ENCODE results near the gene LRP5. TPM values are rescaled to one million over a fixed set of nuclear protein-coding genes. Genes with fewer than 3 reads are reported as not detected.
A peak's percentile ranks its signal among the peaks of the same experiment; 100 is the strongest.
"Not testable (repeated sequence)": the region's sequence is repeated elsewhere in the genome, so short reads cannot be mapped to it uniquely, and the experiment has no call there.

Gene LRP5
- total RNA-seq, 2 donors from 2014 or later: 48.3 to 57.1 TPM

DNA sequence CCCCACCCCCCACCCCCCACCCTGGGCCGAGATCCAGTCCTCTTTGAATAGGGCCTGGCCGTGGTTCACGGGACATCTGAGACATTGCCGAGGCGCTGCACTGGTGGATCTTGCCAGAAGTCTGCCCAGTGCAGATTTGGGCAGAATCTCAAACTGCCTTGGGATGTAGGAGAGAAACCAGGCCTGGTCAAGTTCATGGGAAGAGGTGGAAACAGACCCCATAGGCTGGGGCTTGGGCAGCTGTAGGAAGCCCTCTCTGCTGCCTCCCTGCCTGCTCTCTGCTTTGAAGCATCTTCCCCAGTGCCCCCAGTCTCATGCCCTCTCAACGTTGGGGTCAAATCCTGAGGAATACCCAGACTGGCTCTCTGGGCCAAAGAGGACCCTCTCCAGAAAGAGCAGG, 132.2 kb downstream of the LRP5 start:
- Histone ChIP-seq H3K4me3 (no peak overlapping the region), H3K27ac (no peak overlapping the region), H3K4me1 (replicated peaks) (no peaks in the 10 kb centered on the region), H3K27me3 (replicated peaks; ENCODE audit: insufficient read depth) (no peaks in the 10 kb centered on the region), H3K36me3 (no peaks in the 10 kb centered on the region), H3K9me3 (no peaks in the 10 kb centered on the region)
- no peak for TF ChIP-seq POLR2AphosphoS5 (IDR thresholded peaks at IDR 0.05)
- no peak for TF ChIP-seq POLR2A (IDR thresholded peaks at IDR 0.05)
- TF ChIP-seq, protein P1, sequence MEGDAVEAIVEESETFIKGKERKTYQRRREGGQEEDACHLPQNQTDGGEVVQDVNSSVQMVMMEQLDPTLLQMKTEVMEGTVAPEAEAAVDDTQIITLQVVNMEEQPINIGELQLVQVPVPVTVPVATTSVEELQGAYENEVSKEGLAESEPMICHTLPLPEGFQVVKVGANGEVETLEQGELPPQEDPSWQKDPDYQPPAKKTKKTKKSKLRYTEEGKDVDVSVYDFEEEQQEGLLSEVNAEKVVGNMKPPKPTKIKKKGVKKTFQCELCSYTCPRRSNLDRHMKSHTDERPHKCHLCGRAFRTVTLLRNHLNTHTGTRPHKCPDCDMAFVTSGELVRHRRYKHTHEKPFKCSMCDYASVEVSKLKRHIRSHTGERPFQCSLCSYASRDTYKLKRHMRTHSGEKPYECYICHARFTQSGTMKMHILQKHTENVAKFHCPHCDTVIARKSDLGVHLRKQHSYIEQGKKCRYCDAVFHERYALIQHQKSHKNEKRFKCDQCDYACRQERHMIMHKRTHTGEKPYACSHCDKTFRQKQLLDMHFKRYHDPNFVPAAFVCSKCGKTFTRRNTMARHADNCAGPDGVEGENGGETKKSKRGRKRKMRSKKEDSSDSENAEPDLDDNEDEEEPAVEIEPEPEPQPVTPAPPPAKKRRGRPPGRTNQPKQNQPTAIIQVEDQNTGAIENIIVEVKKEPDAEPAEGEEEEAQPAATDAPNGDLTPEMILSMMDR (IDR thresholded peaks at IDR 0.05): no peak
- DNase-seq (ENCODE audit: low spot score): no peak
- intact Hi-C loops (cut with DNase I): loop anchor here (2.0 to 5.0 kb wide), 2 partner anchors 62 to 188 kb away; no protein-coding TSS in a partner anchor
- WGBS: 49% methylated on average over 6 of the region's 6 CpGs

DNA sequence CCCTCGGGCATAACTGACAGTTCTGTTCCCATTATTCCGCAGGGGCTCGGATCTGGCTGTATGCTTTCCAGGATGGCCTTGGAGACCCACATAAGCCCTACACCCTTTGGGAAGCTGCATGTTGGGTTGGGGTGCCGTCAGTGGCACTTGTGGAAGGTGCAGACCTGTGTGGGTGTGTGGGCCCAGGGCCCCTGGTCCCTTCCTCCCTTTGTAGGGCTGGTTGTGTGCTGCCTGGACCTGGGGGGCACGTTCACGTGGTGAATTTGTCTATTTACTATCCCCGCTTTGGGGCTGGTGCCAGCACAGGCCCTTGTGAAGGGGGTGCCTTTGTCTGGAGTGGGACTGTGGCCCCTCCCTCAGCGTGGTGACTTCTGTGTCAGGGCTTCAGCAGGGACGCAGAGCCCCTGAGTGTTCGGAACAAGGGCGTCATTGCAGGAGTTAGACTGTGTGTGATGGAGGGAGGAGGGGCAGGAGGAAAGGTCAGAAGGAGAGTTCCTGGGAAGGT, 133.2 kb downstream of the LRP5 start:
- H3K4me3 ChIP-seq: no peak overlapping the region
- intact Hi-C loops (cut with DNase I): loop anchor here (2.0 kb wide), 1 partner anchor 189 kb away; no protein-coding TSS in a partner anchor
- WGBS: 80% methylated on average over 11 of the region's 11 CpGs
- no peak for TF ChIP-seq POLR2AphosphoS5 (IDR thresholded peaks at IDR 0.05)
- TF ChIP-seq POLR2A (IDR thresholded peaks at IDR 0.05): no peak
- TF ChIP-seq, protein P1 (IDR thresholded peaks at IDR 0.05): no peak
- DNase-seq (ENCODE audit: low spot score): no peak
- H3K36me3 ChIP-seq: no peaks in the 10 kb centered on the region
- H3K9me3 ChIP-seq: no peaks in the 10 kb centered on the region
- no peak overlapping the region for H3K27ac ChIP-seq
- no peaks in the 10 kb centered on the region for H3K27me3 ChIP-seq (replicated peaks; ENCODE audit: insufficient read depth)
- H3K4me1 ChIP-seq (replicated peaks): no peaks in the 10 kb centered on the region

DNA sequence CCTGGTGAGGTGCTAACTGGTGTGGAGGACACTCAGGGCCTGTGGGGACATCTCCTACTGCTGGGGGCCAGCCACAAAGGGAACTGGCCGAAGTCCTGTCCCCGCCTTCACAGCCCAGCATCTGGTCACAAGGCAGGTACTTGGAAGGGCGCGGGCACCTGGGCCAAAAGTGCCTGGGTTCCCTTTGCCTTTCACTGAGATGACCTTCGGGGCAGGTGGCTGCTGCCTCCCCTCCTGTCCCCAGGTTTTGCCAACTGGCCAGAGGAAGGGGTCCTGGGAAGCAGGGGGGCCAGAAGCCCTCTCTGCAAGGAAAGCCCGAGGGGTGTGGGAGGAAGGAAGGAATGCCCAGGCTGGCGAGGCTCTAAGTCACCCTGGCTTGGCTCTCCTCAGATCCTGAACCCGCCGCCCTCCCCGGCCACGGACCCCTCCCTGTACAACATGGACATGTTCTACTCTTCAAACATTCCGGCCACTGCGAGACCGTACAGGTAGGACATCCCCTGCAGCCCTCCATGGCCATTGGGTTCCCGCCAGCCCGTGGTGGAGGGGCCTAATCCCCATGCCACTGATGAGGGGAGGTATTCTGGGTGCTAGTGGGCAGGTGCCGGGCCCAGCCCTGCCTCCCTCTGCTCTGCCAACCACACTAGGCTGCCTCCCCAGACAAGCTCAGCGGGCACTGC, 133.8 kb downstream of the LRP5 start:
- no peaks in the 10 kb centered on the region for H3K4me1 ChIP-seq (replicated peaks)
- TF ChIP-seq, protein P1 (IDR thresholded peaks at IDR 0.05): no peak
- TF ChIP-seq POLR2AphosphoS5 (IDR thresholded peaks at IDR 0.05): no peak
- no peak for TF ChIP-seq POLR2A (IDR thresholded peaks at IDR 0.05)
- no peak overlapping the region for H3K27ac ChIP-seq
- H3K27me3 ChIP-seq (replicated peaks; ENCODE audit: insufficient read depth): no peaks in the 10 kb centered on the region
- DNase-seq (ENCODE audit: low spot score): no peak
- 85% methylated on average over 18 of the region's 18 CpGs for WGBS
- H3K4me3 ChIP-seq: no peak overlapping the region
- H3K9me3 ChIP-seq: no peaks in the 10 kb centered on the region
- no peaks in the 10 kb centered on the region for H3K36me3 ChIP-seq
- intact Hi-C loops (cut with DNase I): no loop called here

DNA sequence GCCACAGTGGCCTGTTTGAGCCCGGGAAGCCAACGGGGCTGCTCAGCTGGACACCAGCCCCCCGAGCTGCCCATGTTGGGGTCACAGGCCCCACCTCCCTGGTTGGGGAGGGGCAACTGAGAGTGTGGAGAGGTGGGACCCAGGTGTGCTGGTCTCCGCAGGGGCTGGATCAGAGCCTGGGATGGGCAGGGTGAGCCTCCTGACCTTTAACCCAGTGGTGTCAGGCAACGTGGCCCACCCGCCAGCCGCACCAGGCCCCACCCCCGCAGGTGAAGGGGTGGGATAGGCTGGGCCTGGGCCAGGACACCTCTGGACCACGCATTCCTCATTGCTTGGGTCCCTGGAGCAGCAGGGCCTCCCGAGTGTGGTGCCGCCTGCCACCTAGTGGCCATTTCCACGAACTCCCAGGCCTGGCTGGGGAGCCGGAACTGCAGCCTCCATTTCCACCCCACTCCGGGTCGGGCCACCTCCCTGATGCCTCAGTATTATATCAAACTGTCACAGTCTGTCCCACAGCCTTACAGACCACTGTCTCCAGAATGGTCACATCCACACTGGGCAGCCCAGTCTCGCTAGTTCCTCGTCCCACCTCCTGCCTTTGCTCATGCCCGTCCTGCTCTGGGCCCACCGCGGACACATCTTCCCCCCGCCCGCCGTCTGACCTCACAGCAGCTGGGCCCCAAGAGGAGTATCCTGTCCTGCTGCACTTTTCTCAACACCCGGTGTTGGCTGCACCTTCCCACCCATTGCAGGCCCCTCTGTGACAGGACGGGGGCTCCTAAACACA, 134.8 kb downstream of the LRP5 start:
- no peak for TF ChIP-seq POLR2A (IDR thresholded peaks at IDR 0.05)
- TF ChIP-seq, protein P1 (IDR thresholded peaks at IDR 0.05): peak; percentile 91 to 94 (median 92)
- TF ChIP-seq POLR2AphosphoS5 (IDR thresholded peaks at IDR 0.05): no peak
- no peaks in the 10 kb centered on the region for H3K36me3 ChIP-seq
- no peaks in the 10 kb centered on the region for H3K9me3 ChIP-seq
- H3K27me3 ChIP-seq (replicated peaks; ENCODE audit: insufficient read depth): no peaks in the 10 kb centered on the region
- 59% methylated on average over 21 of the region's 25 CpGs for WGBS
- H3K4me1 ChIP-seq (replicated peaks): no peaks in the 10 kb centered on the region
- peak; percentile 60 for DNase-seq (ENCODE audit: low spot score)
- H3K4me3 ChIP-seq: no peak overlapping the region
- intact Hi-C loops (cut with DNase I): no loop called here
- no peak overlapping the region for H3K27ac ChIP-seq

DNA sequence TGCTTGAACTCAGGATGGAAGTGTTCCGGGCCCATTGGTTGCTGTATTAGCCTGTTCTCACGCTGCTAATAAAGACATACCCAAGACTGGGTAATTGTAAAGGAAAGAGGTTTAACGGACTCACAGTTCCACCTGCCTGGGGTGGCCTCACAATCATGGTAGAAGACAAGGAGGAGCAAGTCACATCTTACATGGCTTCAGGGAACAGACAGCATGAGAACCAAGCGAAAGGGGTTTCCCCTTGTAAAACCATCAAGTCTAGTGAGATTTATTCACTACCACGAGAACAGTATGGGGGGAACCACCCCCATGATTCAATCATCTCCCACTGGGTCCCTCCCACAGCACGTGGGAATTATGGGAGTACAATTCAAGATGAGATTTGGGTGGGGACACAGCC, 135.5 kb downstream of the LRP5 start:
- H3K9me3 ChIP-seq; H3K36me3 ChIP-seq; DNase-seq (ENCODE audit: low spot score); H3K4me3 ChIP-seq; intact Hi-C loops (cut with DNase I); H3K4me1 ChIP-seq (replicated peaks); H3K27me3 ChIP-seq (replicated peaks; ENCODE audit: insufficient read depth); H3K27ac ChIP-seq: not testable (repeated sequence)
- WGBS: 58% methylated on average over 6 of the region's 6 CpGs
